A549 (cell line): ENCODE results near the gene LLGL2. TPM values are rescaled to one million over a fixed set of nuclear protein-coding genes. Genes with fewer than 3 reads are reported as not detected.
A peak's percentile ranks its signal among the peaks of the same experiment; 100 is the strongest.

ENCODE experiments used
- ATAC-seq, 2 experiments: fragments of 200-7000 bp in 1 of 2; fragments of >200 bp in 1 of 2; cut with Nextera tagmentation in 1 of 2; cut with Tn5 transposase in 1 of 2; 3 replicates each; pipeline versions ENCODE4 v1.8.0 to v1.9.1; 2018 to 2020; ENCODE audit warnings: mild to moderate bottlenecking in 1 of 2, moderate library complexity in 1 of 2
- CTCF ChIA-PET: fragments of 300-600 bp; sonication (Branson Sonifier 250); formaldehyde crosslinking; extraction: SDS; loops from one replicate; lab custom pipeline; 2021; ENCODE audit warnings: antibody characterized with exemption, inconsistent platforms; lab: Yijun Ruan, JAX
- POLR2A ChIA-PET: fragments of 350-600 bp; formaldehyde crosslinking; extraction: SDS; loops from one replicate; lab custom pipeline; 2021; ENCODE audit warnings: antibody characterized with exemption, inconsistent platforms; lab: Yijun Ruan, JAX
- DNase-seq, 2 experiments: peaks; one replicate each; pipeline versions ENCODE4 v3.0.0 to v3.0.0-alpha.2; 2011 to 2016; ENCODE audit warnings: low read depth in 1 of 2, low spot score in 1 of 2
- FAIRE-seq: peaks from 2 replicates; lab custom pipeline; 2011; peaks lifted over from hg19 to GRCh38; lab: Jason Lieb, UNC
- H3K27ac ChIP-seq, 2 experiments: fragments of >200 bp; sonication (Bioruptor Twin); formaldehyde crosslinking; 3 replicates each; pipeline ENCODE4 v1.5.1; 2016 to 2017
- H3K4me1 ChIP-seq: fragments of >200 bp; sonication (Bioruptor Twin); formaldehyde crosslinking; 3 replicates; pipeline ENCODE4 v1.6.1; 2016
- H3K4me2 ChIP-seq: fragments of >200 bp; sonication (Bioruptor Twin); formaldehyde crosslinking; 3 replicates; pipeline ENCODE4 v1.6.1; 2016
- H3K4me3 ChIP-seq: fragments of >200 bp; sonication (Bioruptor Twin); formaldehyde crosslinking; 3 replicates; pipeline ENCODE4 v1.5.1; 2016
- H3K9me3 ChIP-seq: fragments of >200 bp; sonication (Bioruptor Twin); formaldehyde crosslinking; 3 replicates; pipeline ENCODE4 v1.6.1; 2016
- BCL3 ChIP-seq: fragments of >200 bp; sonication (Bioruptor Twin); formaldehyde crosslinking; IDR thresholded peaks from 3 replicates; pipeline ENCODE4 v1.6.1; 2016
- CBX8 ChIP-seq: fragments of 200-600 bp; sonication (generic); IDR thresholded peaks from 2 replicates; pipeline ENCODE4 v1.6.1; 2016
- CHD2 ChIP-seq: fragments of 150-350 bp; IDR thresholded peaks from 2 replicates; pipeline ENCODE4 v1.6.1; 2014; ENCODE audit warnings: low read length; ENCODE audit not compliant: partially characterized antibody
- EHF ChIP-seq: fragments of 250-450 bp; sonication (Bioruptor Pico); IDR thresholded peaks from 2 replicates; pipeline ENCODE4 v1.5.0; 2020; ENCODE audit warnings: mild to moderate bottlenecking
- EHMT2 ChIP-seq: fragments of 200-600 bp; sonication (generic); IDR thresholded peaks from 2 replicates; pipeline ENCODE4 v1.6.1; 2016; ENCODE audit warnings: antibody characterized with exemption, low read depth, mild to moderate bottlenecking, moderate library complexity
- HDAC2 ChIP-seq: fragments of 200-600 bp; sonication (generic); IDR thresholded peaks from 2 replicates; pipeline ENCODE4 v1.6.1; 2016
- HEYL ChIP-seq: fragments of 250-450 bp; sonication (Bioruptor Pico); IDR thresholded peaks from 2 replicates; pipeline ENCODE4 v1.8.0; 2021; ENCODE audit warnings: mild to moderate bottlenecking, moderate library complexity
- HMGXB4 ChIP-seq: fragments of 250-450 bp; sonication (Bioruptor Pico); IDR thresholded peaks from 2 replicates; pipeline ENCODE4 v1.5.0; 2021; ENCODE audit warnings: mild to moderate bottlenecking, moderate library complexity, borderline replicate concordance
- HOXB5 ChIP-seq: fragments of 250-450 bp; sonication (Bioruptor Pico); IDR thresholded peaks from 2 replicates; pipeline ENCODE4 v1.5.0; 2020; ENCODE audit warnings: mild to moderate bottlenecking, moderate library complexity
- JUNB ChIP-seq: fragments of >200 bp; sonication (Bioruptor Twin); formaldehyde crosslinking; IDR thresholded peaks from 2 replicates; pipeline ENCODE4 v1.6.1; 2016
- KDM5A ChIP-seq: fragments of 200-600 bp; sonication (generic); IDR thresholded peaks from 2 replicates; pipeline ENCODE4 v1.6.1; 2016; ENCODE audit warnings: antibody characterized with exemption, mild to moderate bottlenecking
- MAZ ChIP-seq: fragments of 150-350 bp; IDR thresholded peaks from 2 replicates; pipeline ENCODE4 v1.6.1; 2014; ENCODE audit warnings: antibody characterized with exemption, low read depth, low read length, borderline replicate concordance
- POLR2AphosphoS2 ChIP-seq: conservative IDR thresholded peaks from 2 replicates; pipeline ENCODE4 v1.6.1; 2012; ENCODE audit warnings: low read length, improper control_type of control experiment, inconsistent platforms
- RAD21 ChIP-seq, 2 experiments: fragments of >200 bp in 1 of 2; sonication (Bioruptor Twin) in 1 of 2; formaldehyde crosslinking in 1 of 2; IDR thresholded peaks in 1 of 2; conservative IDR thresholded peaks in 1 of 2; 2 replicates in 1 of 2; 3 replicates in 1 of 2; pipeline ENCODE4 v1.6.1; 2012 to 2018; ENCODE audit warnings: inconsistent platforms in 1 of 2
- RARB ChIP-seq: fragments of 250-450 bp; sonication (Bioruptor Pico); IDR thresholded peaks from 2 replicates; pipeline ENCODE4 v1.8.0; 2021; ENCODE audit warnings: mild to moderate bottlenecking, moderate library complexity
- RFX5 ChIP-seq: fragments of 450-650 bp; IDR thresholded peaks from 2 replicates; pipeline ENCODE4 v1.7.1; 2014; ENCODE audit warnings: antibody characterized with exemption, mild to moderate bottlenecking, moderate library complexity
- RNF2 ChIP-seq: fragments of 200-600 bp; sonication (generic); IDR thresholded peaks from 2 replicates; pipeline ENCODE4 v1.6.1; 2016; ENCODE audit warnings: low read depth, mild to moderate bottlenecking, antibody characterized with exemption, moderate library complexity, borderline replicate concordance
- SMC3 ChIP-seq: fragments of >200 bp; sonication (Bioruptor Twin); formaldehyde crosslinking; IDR thresholded peaks from 3 replicates; pipeline ENCODE4 v1.6.1; 2018; ENCODE audit warnings: inconsistent platforms
- TP53 ChIP-seq: fragments of 250-450 bp; sonication (Bioruptor Pico); IDR thresholded peaks from 2 replicates; pipeline ENCODE4 v1.5.0; 2021; ENCODE audit warnings: mild to moderate bottlenecking, moderate library complexity
- ZFP36 ChIP-seq: fragments of 450-650 bp; IDR thresholded peaks from 2 replicates; pipeline ENCODE4 v1.6.1; 2014; ENCODE audit warnings: borderline replicate concordance; ENCODE audit not compliant: partially characterized antibody
- WGBS: methylation state at CpG from one replicate; pipeline ENCODE4 v1.1.6; 2017; ENCODE audit errors: missing lambda C conversion rate; 5-methylcytosine and 5-hydroxymethylcytosine counted together
- polyA plus RNA-seq, 4 experiments: library from polyadenylated mRNA; depleted of rRNA in 3 of 4; stranded (reverse); fragments of >200 nt; fragmentation: RNase III in 1 of 4; extraction: RNeasy Plus Mini Kit Qiagen cat#74134 plus additional on column Dnase treatment in 1 of 4; gene quantifications; 2 replicates in 3 of 4; 3 replicates in 1 of 4; pipeline ENCODE4 v1.2.3, GENCODE V29; 2011 to 2017

The LLGL2 gene
- polyA plus RNA-seq, 2 of the 4 experiments (the other 2 are of a cell fraction): 18.9 to 35.0 TPM

GRCh38 chr17:75487351-75488070, 38.0 kb upstream of the LLGL2 start:
- POLR2A ChIA-PET: no interaction called here
- ATAC-seq: peak in 1 of 2 experiments; percentile 9; a peak in 2 of 6 replicates
- WGBS: 86% methylated on average over 12 of the region's 12 CpGs

GRCh38 chr17:75488693-75489510, 36.6 kb upstream of the LLGL2 start:
- Histone ChIP-seq H3K4me3 (no peak overlapping the region), H3K4me1 (no peaks in the 10 kb centered on the region), H3K27ac (no peak overlapping the region), H3K9me3 (no peaks in the 10 kb centered on the region), H3K4me2 (no peak overlapping the region)
- ChIA-PET CTCF (interaction anchor here (1.6 to 1.9 kb wide), 5 partner anchors 10 to 261 kb away, joined by 4 to 11 read pairs (median 6); no protein-coding TSS in a partner anchor), POLR2A (no interaction called here)
- no peak for ATAC-seq
- TF ChIP-seq RFX5 (no peak), HMGXB4 (CRISPR knock-in tag) (no peak), HDAC2 (no peak), EHF (no peak), SMC3 (no peak), POLR2AphosphoS2 (no peak), RAD21 (conservative IDR thresholded peaks at IDR 0.05 in 1 of 2, IDR thresholded peaks at IDR 0.05 in 1 of 2) (no peak), BCL3 (no peak), RARB (CRISPR knock-in tag) (no peak), JUNB (no peak), CBX8 (no peak), MAZ (no peak), EHMT2 (no peak), TP53 (CRISPR knock-in tag) (no peak), KDM5A (no peak), CHD2 (no peak)
- 91% methylated on average over 21 of the region's 24 CpGs for WGBS
- FAIRE-seq: no peak
- no peak for DNase-seq

More at GRCh38 chr17:75487351-75488070, 38.0 kb upstream of the LLGL2 start:
- Histone ChIP-seq H3K4me2 (no peak overlapping the region), H3K9me3 (no peaks in the 10 kb centered on the region), H3K4me3 (no peak overlapping the region), H3K4me1 (no peaks in the 10 kb centered on the region), H3K27ac (no peak overlapping the region)
- TF ChIP-seq HOXB5: no peak
- no peak for TF ChIP-seq TP53 (CRISPR knock-in tag)
- no peak for TF ChIP-seq ZFP36
- TF ChIP-seq HEYL (CRISPR knock-in tag): no peak
- no peak for TF ChIP-seq RNF2
- DNase-seq (no peak), FAIRE-seq (no peak)
- CTCF ChIA-PET: interaction anchor here (0.6 to 2.8 kb wide), 18 partner anchors 8 to 262 kb away, joined by 3 to 7 read pairs (median 4); partner anchors contain the start of genes TMEM94 and TSEN54
